SK-N-SH treated with all-trans-retinoic acid at 6 μM for 48 hours (cell line): ENCODE measurements around the gene ZNF831.

Experiments used
- ATAC-seq: fragments of 200-7000 bp; cut with Tn5 transposase; 3 replicates; pipeline ENCODE4 v1.9.1; 2020; ENCODE audit warnings: mild to moderate bottlenecking, moderate library complexity
- ARNTL ChIP-seq: fragments of 450-650 bp; formaldehyde crosslinking; IDR thresholded peaks from 2 replicates; pipeline ENCODE4 v1.5.0; 2020; ENCODE audit warnings: low read depth, mild to moderate bottlenecking, moderate library complexity, borderline replicate concordance
- BACH2 ChIP-seq: fragments of 250-450 bp; sonication (Bioruptor Pico); IDR thresholded peaks from 2 replicates; pipeline ENCODE4 v1.9.0; 2021; ENCODE audit warnings: mild to moderate bottlenecking, borderline replicate concordance
- CSDC2 ChIP-seq: fragments of 250-450 bp; sonication (Bioruptor Pico); IDR thresholded peaks from 2 replicates; pipeline ENCODE4 v1.5.0; 2020; ENCODE audit warnings: mild to moderate bottlenecking, moderate library complexity
- ESRRG ChIP-seq: fragments of 250-450 bp; sonication (Bioruptor Pico); IDR thresholded peaks from 2 replicates; pipeline ENCODE4 v1.6.1; 2021; ENCODE audit warnings: mild to moderate bottlenecking
- ISL1 ChIP-seq: fragments of 250-450 bp; sonication (Bioruptor Pico); IDR thresholded peaks from 2 replicates; pipeline ENCODE4 v2.1.2; 2022; ENCODE audit warnings: mild to moderate bottlenecking, moderate library complexity
- OSR1 ChIP-seq: fragments of 250-450 bp; sonication (Bioruptor Pico); IDR thresholded peaks from 2 replicates; pipeline ENCODE4 v1.8.0; 2022; ENCODE audit warnings: moderate library complexity, mild to moderate bottlenecking, inconsistent platforms
- TOX ChIP-seq: fragments of 250-450 bp; sonication (Bioruptor Pico); IDR thresholded peaks from 2 replicates; pipeline ENCODE4 v1.8.0; 2021; ENCODE audit warnings: mild to moderate bottlenecking, moderate library complexity, borderline replicate concordance
- ZFP3 ChIP-seq: fragments of 250-450 bp; sonication (Bioruptor Pico); IDR thresholded peaks from 2 replicates; pipeline ENCODE4 v1.5.0; 2020; ENCODE audit warnings: mild to moderate bottlenecking, moderate library complexity
- ZFP30 ChIP-seq: fragments of 450-650 bp; formaldehyde crosslinking; IDR thresholded peaks from 2 replicates; pipeline ENCODE4 v1.5.0; 2022; ENCODE audit warnings: mild to moderate bottlenecking, moderate library complexity
- ZNF565 ChIP-seq: fragments of 450-650 bp; formaldehyde crosslinking; conservative IDR thresholded peaks from 2 replicates; pipeline ENCODE4 v1.5.0; 2020; ENCODE audit warnings: low read depth, mild to moderate bottlenecking, moderate library complexity
- TF ChIP-seq, protein P1 (sequence below): fragments of 250-450 bp; sonication (Bioruptor Pico); IDR thresholded peaks from 2 replicates; pipeline ENCODE4 v1.5.0; 2020; ENCODE audit warnings: mild to moderate bottlenecking, moderate library complexity
- TF ChIP-seq, protein P2 (sequence below): fragments of 250-450 bp; sonication (Bioruptor Pico); IDR thresholded peaks from 2 replicates; pipeline ENCODE4 v1.5.1; 2021; ENCODE audit warnings: mild to moderate bottlenecking, moderate library complexity
- TF ChIP-seq, protein P3 (sequence below): fragments of 250-450 bp; sonication (Bioruptor Pico); IDR thresholded peaks from 2 replicates; pipeline ENCODE4 v1.5.1; 2020; ENCODE audit warnings: low read depth, mild to moderate bottlenecking, moderate library complexity
- TF ChIP-seq, protein P4 (sequence below): fragments of 250-450 bp; sonication (Bioruptor Pico); IDR thresholded peaks from 2 replicates; pipeline ENCODE4 v1.8.0; 2020; ENCODE audit warnings: mild to moderate bottlenecking, moderate library complexity, borderline replicate concordance

Gene ZNF831

DNA sequence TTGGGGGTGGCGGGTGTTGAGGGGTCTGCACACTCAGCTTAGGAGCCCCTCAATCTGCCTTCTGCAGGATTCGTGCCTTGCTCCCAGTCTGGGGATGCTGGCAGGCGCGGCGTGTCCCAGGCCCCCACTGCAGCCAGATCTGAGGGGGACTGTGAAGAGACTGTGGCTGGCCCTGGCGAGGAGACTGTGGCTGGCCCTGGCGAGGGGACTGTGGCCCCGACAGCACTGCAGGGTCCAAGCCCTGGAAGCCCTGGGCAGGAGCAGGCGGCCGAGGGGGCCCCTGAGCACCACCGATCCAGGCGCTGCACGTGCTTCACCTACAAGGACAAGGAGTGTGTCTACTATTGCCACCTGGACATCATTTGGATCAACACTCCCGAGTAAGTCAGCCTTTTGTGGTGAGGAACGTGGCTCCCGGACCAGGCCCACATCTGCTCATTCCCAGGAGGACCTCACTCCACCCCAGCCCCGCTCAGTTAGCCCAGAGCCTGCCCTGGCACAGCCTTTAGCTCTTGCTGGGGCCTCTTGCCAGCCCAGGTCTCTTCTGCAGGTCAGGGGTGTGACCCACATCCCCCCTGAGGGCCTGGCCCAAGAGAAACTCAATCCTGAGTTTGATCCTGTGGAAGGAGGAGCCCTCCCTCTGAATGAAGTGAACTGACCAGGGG lies 137.9 kb downstream of the ZNF831 start (continued):
- TF ChIP-seq, protein P1, sequence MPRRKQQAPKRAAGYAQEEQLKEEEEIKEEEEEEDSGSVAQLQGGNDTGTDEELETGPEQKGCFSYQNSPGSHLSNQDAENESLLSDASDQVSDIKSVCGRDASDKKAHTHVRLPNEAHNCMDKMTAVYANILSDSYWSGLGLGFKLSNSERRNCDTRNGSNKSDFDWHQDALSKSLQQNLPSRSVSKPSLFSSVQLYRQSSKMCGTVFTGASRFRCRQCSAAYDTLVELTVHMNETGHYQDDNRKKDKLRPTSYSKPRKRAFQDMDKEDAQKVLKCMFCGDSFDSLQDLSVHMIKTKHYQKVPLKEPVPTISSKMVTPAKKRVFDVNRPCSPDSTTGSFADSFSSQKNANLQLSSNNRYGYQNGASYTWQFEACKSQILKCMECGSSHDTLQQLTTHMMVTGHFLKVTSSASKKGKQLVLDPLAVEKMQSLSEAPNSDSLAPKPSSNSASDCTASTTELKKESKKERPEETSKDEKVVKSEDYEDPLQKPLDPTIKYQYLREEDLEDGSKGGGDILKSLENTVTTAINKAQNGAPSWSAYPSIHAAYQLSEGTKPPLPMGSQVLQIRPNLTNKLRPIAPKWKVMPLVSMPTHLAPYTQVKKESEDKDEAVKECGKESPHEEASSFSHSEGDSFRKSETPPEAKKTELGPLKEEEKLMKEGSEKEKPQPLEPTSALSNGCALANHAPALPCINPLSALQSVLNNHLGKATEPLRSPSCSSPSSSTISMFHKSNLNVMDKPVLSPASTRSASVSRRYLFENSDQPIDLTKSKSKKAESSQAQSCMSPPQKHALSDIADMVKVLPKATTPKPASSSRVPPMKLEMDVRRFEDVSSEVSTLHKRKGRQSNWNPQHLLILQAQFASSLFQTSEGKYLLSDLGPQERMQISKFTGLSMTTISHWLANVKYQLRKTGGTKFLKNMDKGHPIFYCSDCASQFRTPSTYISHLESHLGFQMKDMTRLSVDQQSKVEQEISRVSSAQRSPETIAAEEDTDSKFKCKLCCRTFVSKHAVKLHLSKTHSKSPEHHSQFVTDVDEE (CRISPR knock-in tag) = no peak
- TF ChIP-seq ZFP30 = no peak

DNA sequence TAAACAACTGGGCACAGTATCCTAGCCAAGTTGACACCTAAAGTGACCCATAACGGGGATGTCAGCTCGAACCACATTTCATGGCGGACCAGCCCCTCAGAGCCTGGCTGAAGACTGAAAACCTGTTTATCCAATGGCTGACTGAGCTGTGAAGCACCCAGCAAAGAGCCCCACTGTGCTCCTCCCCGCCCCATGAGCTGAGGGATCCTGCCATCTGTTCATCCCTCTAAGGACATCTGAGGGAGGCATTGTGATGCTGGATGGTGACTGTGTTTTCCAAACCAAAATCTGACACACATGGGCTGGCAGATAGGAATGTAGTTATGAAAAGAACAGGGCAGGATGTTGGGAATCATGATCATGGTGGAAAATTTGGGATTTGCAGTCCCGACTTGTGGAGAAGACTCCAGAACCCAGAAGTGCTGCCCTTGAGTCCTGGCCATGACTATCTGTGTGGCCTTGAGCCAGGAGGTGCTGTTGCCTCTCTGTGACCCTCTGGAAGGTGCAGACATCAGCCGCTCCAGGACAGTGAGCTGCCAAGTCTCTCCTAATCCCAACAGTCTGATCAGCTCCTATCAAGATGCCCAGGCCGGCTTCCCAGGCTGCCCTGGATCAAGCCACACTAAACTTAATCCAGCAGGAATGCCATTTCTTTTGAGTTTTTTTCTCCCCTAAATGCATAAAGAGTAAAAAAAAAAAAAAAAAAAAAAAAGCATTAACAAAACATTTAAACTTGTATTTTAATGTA lies 142.5 kb downstream of the ZNF831 start:
- TF ChIP-seq, protein P2, sequence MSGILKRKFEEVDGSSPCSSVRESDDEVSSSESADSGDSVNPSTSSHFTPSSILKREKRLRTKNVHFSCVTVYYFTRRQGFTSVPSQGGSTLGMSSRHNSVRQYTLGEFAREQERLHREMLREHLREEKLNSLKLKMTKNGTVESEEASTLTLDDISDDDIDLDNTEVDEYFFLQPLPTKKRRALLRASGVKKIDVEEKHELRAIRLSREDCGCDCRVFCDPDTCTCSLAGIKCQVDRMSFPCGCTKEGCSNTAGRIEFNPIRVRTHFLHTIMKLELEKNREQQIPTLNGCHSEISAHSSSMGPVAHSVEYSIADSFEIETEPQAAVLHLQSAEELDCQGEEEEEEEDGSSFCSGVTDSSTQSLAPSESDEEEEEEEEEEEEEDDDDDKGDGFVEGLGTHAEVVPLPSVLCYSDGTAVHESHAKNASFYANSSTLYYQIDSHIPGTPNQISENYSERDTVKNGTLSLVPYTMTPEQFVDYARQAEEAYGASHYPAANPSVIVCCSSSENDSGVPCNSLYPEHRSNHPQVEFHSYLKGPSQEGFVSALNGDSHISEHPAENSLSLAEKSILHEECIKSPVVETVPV (CRISPR knock-in tag) = no peak
- TF ChIP-seq, protein P3, sequence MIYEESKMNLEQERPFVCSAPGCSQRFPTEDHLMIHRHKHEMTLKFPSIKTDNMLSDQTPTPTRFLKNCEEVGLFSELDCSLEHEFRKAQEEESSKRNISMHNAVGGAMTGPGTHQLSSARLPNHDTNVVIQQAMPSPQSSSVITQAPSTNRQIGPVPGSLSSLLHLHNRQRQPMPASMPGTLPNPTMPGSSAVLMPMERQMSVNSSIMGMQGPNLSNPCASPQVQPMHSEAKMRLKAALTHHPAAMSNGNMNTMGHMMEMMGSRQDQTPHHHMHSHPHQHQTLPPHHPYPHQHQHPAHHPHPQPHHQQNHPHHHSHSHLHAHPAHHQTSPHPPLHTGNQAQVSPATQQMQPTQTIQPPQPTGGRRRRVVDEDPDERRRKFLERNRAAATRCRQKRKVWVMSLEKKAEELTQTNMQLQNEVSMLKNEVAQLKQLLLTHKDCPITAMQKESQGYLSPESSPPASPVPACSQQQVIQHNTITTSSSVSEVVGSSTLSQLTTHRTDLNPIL (CRISPR knock-in tag) = no peak
- TF ChIP-seq, protein P1 (CRISPR knock-in tag) = no peak
- TF ChIP-seq ESRRG (no peak), OSR1 (CRISPR knock-in tag) (no peak), BACH2 (CRISPR knock-in tag) (no peak), CSDC2 (no peak), ISL1 (no peak)
- TF ChIP-seq, protein P4, sequence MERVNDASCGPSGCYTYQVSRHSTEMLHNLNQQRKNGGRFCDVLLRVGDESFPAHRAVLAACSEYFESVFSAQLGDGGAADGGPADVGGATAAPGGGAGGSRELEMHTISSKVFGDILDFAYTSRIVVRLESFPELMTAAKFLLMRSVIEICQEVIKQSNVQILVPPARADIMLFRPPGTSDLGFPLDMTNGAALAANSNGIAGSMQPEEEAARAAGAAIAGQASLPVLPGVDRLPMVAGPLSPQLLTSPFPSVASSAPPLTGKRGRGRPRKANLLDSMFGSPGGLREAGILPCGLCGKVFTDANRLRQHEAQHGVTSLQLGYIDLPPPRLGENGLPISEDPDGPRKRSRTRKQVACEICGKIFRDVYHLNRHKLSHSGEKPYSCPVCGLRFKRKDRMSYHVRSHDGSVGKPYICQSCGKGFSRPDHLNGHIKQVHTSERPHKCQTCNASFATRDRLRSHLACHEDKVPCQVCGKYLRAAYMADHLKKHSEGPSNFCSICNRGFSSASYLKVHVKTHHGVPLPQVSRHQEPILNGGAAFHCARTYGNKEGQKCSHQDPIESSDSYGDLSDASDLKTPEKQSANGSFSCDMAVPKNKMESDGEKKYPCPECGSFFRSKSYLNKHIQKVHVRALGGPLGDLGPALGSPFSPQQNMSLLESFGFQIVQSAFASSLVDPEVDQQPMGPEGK (CRISPR knock-in tag) = no peak
- ATAC-seq = no peak

DNA sequence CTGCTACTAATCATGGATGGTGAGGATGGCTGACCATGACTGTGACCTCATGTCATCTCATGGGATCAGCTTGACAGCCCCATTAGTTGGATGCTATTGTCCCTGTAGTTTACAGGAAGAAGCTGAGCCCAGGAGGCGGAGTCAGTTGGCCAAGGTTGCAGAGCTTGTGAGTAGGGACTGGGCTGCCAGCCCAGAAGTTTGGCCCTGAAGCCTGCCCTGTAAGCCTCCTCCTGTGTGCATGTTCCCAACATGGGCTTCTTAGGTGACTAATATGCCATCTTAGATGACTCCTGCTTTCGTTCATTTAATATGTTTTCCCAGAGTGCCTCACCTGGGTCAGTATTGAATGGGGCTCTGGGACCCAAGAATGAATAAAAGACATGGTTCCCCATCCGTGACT lies 143.6 kb downstream of the ZNF831 start:
- TF ChIP-seq TOX (CRISPR knock-in tag) (no peak), ARNTL (CRISPR knock-in tag) (no peak), OSR1 (CRISPR knock-in tag) (no peak), ZFP30 (no peak), ZFP3 (CRISPR knock-in tag) (no peak), ZNF565 (no peak), CSDC2 (no peak), ESRRG (no peak)
- no peak for ATAC-seq
